Hepatocyte (in vitro differentiated cells): ENCODE data around the gene CRACDL. TPM values are rescaled to one million over a fixed set of nuclear protein-coding genes. Genes with fewer than 3 reads are reported as not detected.

ENCODE experiments used
- DNase-seq: peaks from one replicate; pipeline ENCODE4 v3.0.0-alpha.2; 2016; ENCODE audit warnings: low spot score
- H2AFZ ChIP-seq: fragments of 200-600 bp; sonication (generic); 2 replicates; pipeline ENCODE4 v1.6.0; 2016; ENCODE audit warnings: antibody characterized with exemption, mild to moderate bottlenecking
- H3K27ac ChIP-seq: fragments of 200-600 bp; sonication (generic); 2 replicates; pipeline ENCODE4 v1.5.1; 2016; ENCODE audit warnings: mild to moderate bottlenecking
- H3K27me3 ChIP-seq: fragments of 200-600 bp; sonication (generic); 2 replicates; pipeline ENCODE4 v1.6.1; 2016
- H3K36me3 ChIP-seq: fragments of 200-600 bp; sonication (generic); replicated peaks from 2 replicates; pipeline ENCODE4 v1.5.1; 2016; ENCODE audit warnings: low read depth; ENCODE audit not compliant: insufficient read depth
- H3K4me1 ChIP-seq: fragments of 200-600 bp; sonication (generic); 2 replicates; pipeline ENCODE4 v1.5.1; 2016; ENCODE audit warnings: mild to moderate bottlenecking, moderate library complexity; ENCODE audit not compliant: insufficient read depth
- H3K4me2 ChIP-seq: fragments of 200-600 bp; sonication (generic); 2 replicates; pipeline ENCODE4 v1.6.0; 2016
- H3K4me3 ChIP-seq: fragments of 200-600 bp; sonication (generic); 2 replicates; pipeline ENCODE4 v1.5.1; 2016; ENCODE audit warnings: mild to moderate bottlenecking
- H3K79me2 ChIP-seq: fragments of 200-600 bp; sonication (generic); 2 replicates; pipeline ENCODE4 v1.6.0; 2017; ENCODE audit warnings: mild to moderate bottlenecking
- H3K9me2 ChIP-seq: fragments of 200-600 bp; sonication (generic); replicated peaks from 2 replicates; pipeline ENCODE4 v1.6.0; 2017; ENCODE audit warnings: mild to moderate bottlenecking; ENCODE audit not compliant: insufficient read depth
- H3K9me3 ChIP-seq: fragments of 200-600 bp; sonication (generic); 2 replicates; pipeline ENCODE4 v1.5.1; 2016; ENCODE audit warnings: low read depth, mild to moderate bottlenecking
- H4K20me1 ChIP-seq: fragments of 200-600 bp; sonication (generic); 2 replicates; pipeline ENCODE4 v1.6.0; 2016; ENCODE audit warnings: mild to moderate bottlenecking; ENCODE audit not compliant: insufficient read depth, poor library complexity, severe bottlenecking
- EZH2 ChIP-seq: fragments of 200-600 bp; sonication (generic); IDR thresholded peaks from 2 replicates; pipeline ENCODE4 v1.6.1; 2016; ENCODE audit warnings: antibody characterized with exemption, mild to moderate bottlenecking, borderline replicate concordance
- EZH2phosphoT487 ChIP-seq: fragments of 200-600 bp; sonication (generic); IDR thresholded peaks from one replicate; pipeline ENCODE4 v1.6.1; 2018; ENCODE audit warnings: antibody characterized with exemption, mild to moderate bottlenecking, low read depth, moderate library complexity; ENCODE audit not compliant: unreplicated experiment, severe bottlenecking
- WGBS: methylation state at CpG from one replicate; pipeline ENCODE4 v1.1.6; 2016; ENCODE audit warnings: low lambda C conversion rate; ENCODE audit errors: missing lambda C conversion rate; 5-methylcytosine and 5-hydroxymethylcytosine counted together
- polyA plus RNA-seq: library from polyadenylated mRNA; unstranded; fragments of >200 nt; fragmentation: Nextera tagmentation; extraction: Ambion mirVana; gene quantifications from 2 replicates; pipeline ENCODE4 v1.2.1, GENCODE V29; 2016
- small RNA-seq: library from RNA; depleted of rRNA; stranded (forward); fragments of <200 nt; gene quantifications from one replicate; pipeline ENCODE3, GENCODE V24; 2014
- total RNA-seq: library from RNA; depleted of rRNA; stranded (reverse); fragments of >200 nt; gene quantifications from 2 replicates; pipeline ENCODE4 v1.2.3, GENCODE V29; 2014
- TF ChIP-seq, protein P1 (sequence below): fragments of 200-600 bp; sonication (generic); IDR thresholded peaks from 2 replicates; pipeline ENCODE4 v1.5.1; 2016; ENCODE audit warnings: antibody characterized with exemption, mild to moderate bottlenecking; ENCODE audit not compliant: poor library complexity

Gene CRACDL
- total and polyA plus RNA-seq, 2 experiments from 2014 or later: 0.47 to 1.4 TPM

GRCh38 chr2:98747888-98748287 lies 188.1 kb downstream of the CRACDL start:
- H3K79me2 ChIP-seq: no peaks in the 10 kb centered on the region
- no peaks in the 10 kb centered on the region for H3K36me3 ChIP-seq
- no peaks in the 10 kb centered on the region for H4K20me1 ChIP-seq
- no peak overlapping the region for H3K4me3 ChIP-seq
- H3K9me2 ChIP-seq: no peaks in the 10 kb centered on the region
- no peak for DNase-seq
- H3K4me2 ChIP-seq: no peak overlapping the region
- no peaks in the 10 kb centered on the region for H3K9me3 ChIP-seq
- WGBS: 53% methylated on average over 8 of the region's 8 CpGs
- no peak overlapping the region for H3K27ac ChIP-seq
- H3K4me1 ChIP-seq: no peaks in the 10 kb centered on the region
- TF ChIP-seq EZH2phosphoT487 (no peak), EZH2 (no peak)
- TF ChIP-seq, protein P1, sequence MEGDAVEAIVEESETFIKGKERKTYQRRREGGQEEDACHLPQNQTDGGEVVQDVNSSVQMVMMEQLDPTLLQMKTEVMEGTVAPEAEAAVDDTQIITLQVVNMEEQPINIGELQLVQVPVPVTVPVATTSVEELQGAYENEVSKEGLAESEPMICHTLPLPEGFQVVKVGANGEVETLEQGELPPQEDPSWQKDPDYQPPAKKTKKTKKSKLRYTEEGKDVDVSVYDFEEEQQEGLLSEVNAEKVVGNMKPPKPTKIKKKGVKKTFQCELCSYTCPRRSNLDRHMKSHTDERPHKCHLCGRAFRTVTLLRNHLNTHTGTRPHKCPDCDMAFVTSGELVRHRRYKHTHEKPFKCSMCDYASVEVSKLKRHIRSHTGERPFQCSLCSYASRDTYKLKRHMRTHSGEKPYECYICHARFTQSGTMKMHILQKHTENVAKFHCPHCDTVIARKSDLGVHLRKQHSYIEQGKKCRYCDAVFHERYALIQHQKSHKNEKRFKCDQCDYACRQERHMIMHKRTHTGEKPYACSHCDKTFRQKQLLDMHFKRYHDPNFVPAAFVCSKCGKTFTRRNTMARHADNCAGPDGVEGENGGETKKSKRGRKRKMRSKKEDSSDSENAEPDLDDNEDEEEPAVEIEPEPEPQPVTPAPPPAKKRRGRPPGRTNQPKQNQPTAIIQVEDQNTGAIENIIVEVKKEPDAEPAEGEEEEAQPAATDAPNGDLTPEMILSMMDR: no peak
- no peak overlapping the region for H2AFZ ChIP-seq
- H3K27me3 ChIP-seq: no peaks in the 10 kb centered on the region

DNA sequence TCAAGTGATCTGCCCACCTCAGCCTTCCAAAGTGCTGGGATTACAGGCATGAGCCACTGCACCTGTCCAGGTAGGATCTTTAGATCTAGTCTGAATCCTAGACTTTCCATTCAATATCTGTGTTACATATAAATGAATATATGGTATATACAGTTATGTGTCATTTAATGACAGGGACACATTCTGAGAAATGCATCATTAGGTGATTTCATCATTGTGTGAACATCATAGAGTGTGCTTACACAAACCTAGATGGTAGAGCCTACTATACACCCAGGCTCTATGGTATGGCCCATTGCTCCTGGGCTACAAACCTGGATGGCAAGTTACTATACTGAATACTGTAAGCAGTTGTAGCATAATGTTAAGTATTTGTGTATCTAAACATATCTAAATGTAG lies 189.6 kb downstream of the CRACDL start:
- no peak for DNase-seq
- Histone ChIP-seq H3K4me1 (no peaks in the 10 kb centered on the region), H3K4me3 (no peak overlapping the region)

DNA sequence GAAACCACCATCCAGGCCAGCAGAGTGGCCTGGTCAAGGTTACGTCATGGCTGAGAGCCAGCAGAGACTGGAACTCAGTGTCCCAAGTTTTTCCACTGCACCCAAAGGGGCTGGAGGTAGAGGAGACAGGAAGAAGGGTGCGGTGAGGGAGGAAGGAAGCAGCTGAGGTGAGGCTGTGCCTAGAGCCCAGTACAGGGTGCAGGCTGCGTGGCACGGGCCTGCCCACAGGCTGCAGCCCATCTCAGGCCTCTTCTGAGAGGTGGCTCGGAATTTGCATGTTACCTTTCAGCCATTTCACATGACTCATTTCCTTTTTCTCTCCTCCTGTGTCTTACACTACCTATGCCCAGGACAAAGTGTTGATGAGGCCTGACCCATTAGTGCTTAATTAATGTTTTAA lies 191.4 kb downstream of the CRACDL start:
- Histone ChIP-seq H3K4me3 (no peak overlapping the region), H3K27ac (no peak overlapping the region), H3K36me3 (no peaks in the 10 kb centered on the region), H3K27me3 (no peaks in the 10 kb centered on the region), H3K4me2 (no peak overlapping the region), H3K9me2 (no peaks in the 10 kb centered on the region), H3K79me2 (no peaks in the 10 kb centered on the region), H3K4me1 (no peaks in the 10 kb centered on the region), H2AFZ (no peak overlapping the region), H3K9me3 (no peaks in the 10 kb centered on the region), H4K20me1 (no peaks in the 10 kb centered on the region)
- WGBS: 95% methylated on average over 5 of the region's 5 CpGs
- DNase-seq: no peak
- no peak for TF ChIP-seq EZH2phosphoT487
- TF ChIP-seq, protein P1: no peak
- TF ChIP-seq EZH2: no peak

More for the DNA sequence above, 189.6 kb downstream of the CRACDL start:
- no peaks in the 10 kb centered on the region for H3K79me2 ChIP-seq
- H2AFZ ChIP-seq: no peak overlapping the region
- no peaks in the 10 kb centered on the region for H3K9me2 ChIP-seq
- H3K9me3 ChIP-seq: no peaks in the 10 kb centered on the region
- H3K36me3 ChIP-seq: no peaks in the 10 kb centered on the region
- no peaks in the 10 kb centered on the region for H4K20me1 ChIP-seq
- TF ChIP-seq EZH2 (no peak), EZH2phosphoT487 (no peak)
- TF ChIP-seq, protein P1: no peak
- H3K27me3 ChIP-seq: no peaks in the 10 kb centered on the region
- H3K27ac ChIP-seq: no peak overlapping the region
- H3K4me2 ChIP-seq: no peak overlapping the region

Small RNA genes lying within 50 kb of the gene (small RNA-seq; reads per million reads assigned to genes)
- not detected for gene RNU4-84P
- not detected for gene RNU7-46P

Other genes starting within 250 kb of the CRACDL start
- 21.6 and 22.2 TPM in 2 replicates for gene MGAT4A, start 205.1 kb downstream of the CRACDL start, total RNA-seq
- 10.1 and 10.5 TPM in 2 replicates for gene MGAT4A, start 205.1 kb downstream of the CRACDL start, polyA plus RNA-seq
- 5.9 and 10.0 TPM in 2 replicates for gene C2orf15, start 205.5 kb upstream of the CRACDL start, total RNA-seq
- 5.8 and 8.9 TPM in 2 replicates for gene C2orf15, start 205.5 kb upstream of the CRACDL start, polyA plus RNA-seq
- 8.8 and 14.1 TPM in 2 replicates for gene TSGA10, start 218.7 kb upstream of the CRACDL start, total RNA-seq
- 5.2 and 5.7 TPM in 2 replicates for gene TSGA10, start 218.7 kb upstream of the CRACDL start, polyA plus RNA-seq
- gene LIPT1, start 218.7 kb upstream of the CRACDL start, total RNA-seq: 5.9 and 6.1 TPM in 2 replicates
- 5.8 and 5.9 TPM in 2 replicates for gene LIPT1, start 218.7 kb upstream of the CRACDL start, polyA plus RNA-seq
- gene MITD1, start 244.8 kb upstream of the CRACDL start, total RNA-seq: 41.1 and 44.8 TPM in 2 replicates
- gene MITD1, start 244.8 kb upstream of the CRACDL start, polyA plus RNA-seq: 32.7 and 36.7 TPM in 2 replicates
- gene MRPL30, start 245.0 kb upstream of the CRACDL start, total RNA-seq: 36.6 TPM in 2 replicates
- gene MRPL30, start 245.0 kb upstream of the CRACDL start, polyA plus RNA-seq: 18.5 and 19.4 TPM in 2 replicates